H9 (cell line): ENCODE results near the gene S100A16. TPM values are rescaled to one million over a fixed set of nuclear protein-coding genes. Genes with fewer than 3 reads are reported as not detected.

Experiments
- DNase-seq: peaks from one replicate; pipeline ENCODE4 v3.0.0-alpha.2; 2017
- H2AFZ ChIP-seq: one replicate; pipeline ENCODE4 v1.6.1; 2013; ENCODE audit warnings: mild to moderate bottlenecking, low read length, control low read depth, moderate library complexity
- H2AK5ac ChIP-seq: 2 replicates; pipeline ENCODE4 v1.6.1; 2013; ENCODE audit warnings: low read length, control low read depth, mixed read lengths; ENCODE audit not compliant: insufficient read length
- H2BK120ac ChIP-seq: one replicate; pipeline ENCODE4 v1.6.1; 2013; ENCODE audit warnings: low read depth, mild to moderate bottlenecking, low read length, control low read depth, inconsistent platforms; ENCODE audit not compliant: poor library complexity, severe bottlenecking
- H2BK12ac ChIP-seq: 2 replicates; pipeline ENCODE4 v1.6.1; 2013; ENCODE audit warnings: low read length, control low read depth, mixed read lengths, low read depth; ENCODE audit not compliant: insufficient read length
- H2BK15ac ChIP-seq: 2 replicates; pipeline ENCODE4 v1.6.1; 2013; ENCODE audit warnings: low read depth, low read length, control low read depth
- H2BK20ac ChIP-seq: one replicate; pipeline ENCODE4 v1.6.1; 2013; ENCODE audit warnings: low read depth, mild to moderate bottlenecking, low read length, control low read depth, inconsistent platforms; ENCODE audit not compliant: poor library complexity, severe bottlenecking
- H2BK5ac ChIP-seq: 2 replicates; pipeline ENCODE4 v1.6.1; 2013; ENCODE audit warnings: low read length, control low read depth, mixed read lengths; ENCODE audit not compliant: insufficient read length
- H3K14ac ChIP-seq: 2 replicates; pipeline ENCODE4 v1.6.1; 2013; ENCODE audit warnings: low read length, control low read depth; ENCODE audit not compliant: insufficient read depth
- H3K18ac ChIP-seq: 2 replicates; pipeline ENCODE4 v1.6.1; 2013; ENCODE audit warnings: low read depth, mild to moderate bottlenecking, mixed read lengths, low read length, control low read depth; ENCODE audit not compliant: insufficient read length
- H3K23ac ChIP-seq: 2 replicates; pipeline ENCODE4 v1.6.1; 2013; ENCODE audit warnings: low read length, control low read depth, mixed read lengths, low read depth; ENCODE audit not compliant: insufficient read length
- H3K23me2 ChIP-seq: 2 replicates; pipeline ENCODE4 v1.6.1; 2013; ENCODE audit warnings: low read depth, mild to moderate bottlenecking, mixed read lengths, low read length, control low read depth; ENCODE audit not compliant: insufficient read length, poor library complexity, severe bottlenecking
- H3K27ac ChIP-seq: 2 replicates; pipeline ENCODE4 v1.5.1; 2013; ENCODE audit warnings: low read length, control low read depth, mixed read lengths, low read depth; ENCODE audit not compliant: insufficient read length
- H3K27me3 ChIP-seq: 2 replicates; pipeline ENCODE4 v1.6.1; 2013; ENCODE audit warnings: low read length, control low read depth, inconsistent platforms; ENCODE audit not compliant: insufficient read depth
- H3K4ac ChIP-seq: 2 replicates; pipeline ENCODE4 v1.6.1; 2013; ENCODE audit warnings: low read depth, mild to moderate bottlenecking, control low read depth, inconsistent platforms, low read length, moderate library complexity
- H3K4me1 ChIP-seq: 2 replicates; pipeline ENCODE4 v1.6.1; 2013; ENCODE audit warnings: low read length, control low read depth, inconsistent platforms; ENCODE audit not compliant: insufficient read depth
- H3K4me2 ChIP-seq: 2 replicates; pipeline ENCODE4 v1.6.1; 2013; ENCODE audit warnings: low read length, control low read depth, mixed read lengths; ENCODE audit not compliant: insufficient read length, insufficient read depth
- H3K56ac ChIP-seq: 2 replicates; pipeline ENCODE4 v1.6.1; 2013; ENCODE audit warnings: low read depth, mild to moderate bottlenecking, mixed read lengths, low read length, control low read depth; ENCODE audit not compliant: insufficient read length
- H3K79me1 ChIP-seq: 2 replicates; pipeline ENCODE4 v1.6.1; 2013; ENCODE audit warnings: low read depth, mild to moderate bottlenecking, moderate library complexity, low read length, control low read depth, inconsistent platforms; ENCODE audit not compliant: insufficient read depth, poor library complexity, severe bottlenecking
- H3K79me2 ChIP-seq: 2 replicates; pipeline ENCODE4 v1.6.1; 2013; ENCODE audit warnings: low read length, control low read depth, inconsistent platforms; ENCODE audit not compliant: insufficient read depth
- H3K9ac ChIP-seq: 2 replicates; pipeline ENCODE4 v1.6.1; 2013; ENCODE audit warnings: low read length, control low read depth, mixed read lengths; ENCODE audit not compliant: insufficient read length; ENCODE audit errors: extremely low read depth
- H3K9me3 ChIP-seq: one replicate; pipeline ENCODE4 v1.6.1; 2013; ENCODE audit warnings: low read depth, low read length, inconsistent platforms; ENCODE audit not compliant: control insufficient read depth
- H3T11ph ChIP-seq: one replicate; pipeline ENCODE4 v1.6.1; 2013; ENCODE audit warnings: mild to moderate bottlenecking, low read length, control low read depth, inconsistent platforms
- H4K20me1 ChIP-seq: one replicate; pipeline ENCODE4 v1.6.1; 2013; ENCODE audit not compliant: control insufficient read depth, insufficient read length, insufficient read depth
- H4K5ac ChIP-seq: 2 replicates; pipeline ENCODE4 v1.6.1; 2013; ENCODE audit warnings: low read depth, mild to moderate bottlenecking, mixed read lengths, low read length, control low read depth; ENCODE audit not compliant: insufficient read length
- H4K8ac ChIP-seq: replicated peaks from 2 replicates; pipeline ENCODE4 v1.6.1; 2013; ENCODE audit warnings: low read length, control low read depth, mixed read lengths, low read depth; ENCODE audit not compliant: insufficient read length
- H4K91ac ChIP-seq: 2 replicates; pipeline ENCODE4 v1.6.1; 2013; ENCODE audit warnings: low read depth, mild to moderate bottlenecking, moderate library complexity, mixed read lengths, low read length, control low read depth; ENCODE audit not compliant: insufficient read length
- H3K27ac Mint-ChIP-seq, 3 experiments: 2 replicates in 2 of 3; 3 replicates in 1 of 3; pipeline ENCODE4 v1.8.0; 2020 to 2021; ENCODE audit warnings: mixed read lengths in 3 of 3, mild to moderate bottlenecking in 1 of 3, moderate library complexity in 1 of 3
- H3K27me3 Mint-ChIP-seq: 2 replicates; pipeline ENCODE4 v1.8.0; 2021; ENCODE audit warnings: low read depth, mild to moderate bottlenecking, moderate library complexity, mixed read lengths
- H3K36me3 Mint-ChIP-seq, 3 experiments: 2 replicates in 2 of 3; 3 replicates in 1 of 3; pipeline ENCODE4 v1.8.0; 2020 to 2021; ENCODE audit warnings: low read depth in 3 of 3, mixed read lengths in 3 of 3; ENCODE audit not compliant: insufficient read depth in 1 of 3
- H3K4me1 Mint-ChIP-seq, 2 experiments: 2 replicates each; pipeline ENCODE4 v1.8.0; 2020; ENCODE audit warnings: mixed read lengths in 2 of 2
- H3K4me3 Mint-ChIP-seq, 2 experiments: 2 replicates in 1 of 2; 3 replicates in 1 of 2; pipeline ENCODE4 v1.8.0; 2020 to 2021; ENCODE audit warnings: mild to moderate bottlenecking in 2 of 2, mixed read lengths in 2 of 2, moderate library complexity in 1 of 2
- H3K9me3 Mint-ChIP-seq, 2 experiments: 2 replicates in 1 of 2; 3 replicates in 1 of 2; pipeline ENCODE4 v1.8.0; 2020; ENCODE audit warnings: mild to moderate bottlenecking in 2 of 2, mixed read lengths in 2 of 2, moderate library complexity in 1 of 2
- WGBS: extraction: QIAGEN DNeasy Blood & Tissue Kit; methylation state at CpG from one replicate; pipeline ENCODE4 v1.1.7; 2013; ENCODE audit warnings: missing lambda C conversion rate, low lambda C conversion rate, mixed read lengths; ENCODE audit not compliant: insufficient read length; ENCODE audit errors: extremely low coverage; 5-methylcytosine and 5-hydroxymethylcytosine counted together
- total RNA-seq: library from RNA; stranded (reverse); gene quantifications from 2 replicates; pipeline ENCODE4 v1.2.1, GENCODE V29; 2021
- TF ChIP-seq, protein P1 (sequence below): fragments of 200-600 bp; sonication (generic); conservative IDR thresholded peaks from 3 replicates; pipeline ENCODE4 v1.8.0; 2021; ENCODE audit warnings: antibody characterized with exemption, mild to moderate bottlenecking

The S100A16 gene
- total RNA-seq, 1 experiment from 2014 or later = 8.0 TPM

DNA sequence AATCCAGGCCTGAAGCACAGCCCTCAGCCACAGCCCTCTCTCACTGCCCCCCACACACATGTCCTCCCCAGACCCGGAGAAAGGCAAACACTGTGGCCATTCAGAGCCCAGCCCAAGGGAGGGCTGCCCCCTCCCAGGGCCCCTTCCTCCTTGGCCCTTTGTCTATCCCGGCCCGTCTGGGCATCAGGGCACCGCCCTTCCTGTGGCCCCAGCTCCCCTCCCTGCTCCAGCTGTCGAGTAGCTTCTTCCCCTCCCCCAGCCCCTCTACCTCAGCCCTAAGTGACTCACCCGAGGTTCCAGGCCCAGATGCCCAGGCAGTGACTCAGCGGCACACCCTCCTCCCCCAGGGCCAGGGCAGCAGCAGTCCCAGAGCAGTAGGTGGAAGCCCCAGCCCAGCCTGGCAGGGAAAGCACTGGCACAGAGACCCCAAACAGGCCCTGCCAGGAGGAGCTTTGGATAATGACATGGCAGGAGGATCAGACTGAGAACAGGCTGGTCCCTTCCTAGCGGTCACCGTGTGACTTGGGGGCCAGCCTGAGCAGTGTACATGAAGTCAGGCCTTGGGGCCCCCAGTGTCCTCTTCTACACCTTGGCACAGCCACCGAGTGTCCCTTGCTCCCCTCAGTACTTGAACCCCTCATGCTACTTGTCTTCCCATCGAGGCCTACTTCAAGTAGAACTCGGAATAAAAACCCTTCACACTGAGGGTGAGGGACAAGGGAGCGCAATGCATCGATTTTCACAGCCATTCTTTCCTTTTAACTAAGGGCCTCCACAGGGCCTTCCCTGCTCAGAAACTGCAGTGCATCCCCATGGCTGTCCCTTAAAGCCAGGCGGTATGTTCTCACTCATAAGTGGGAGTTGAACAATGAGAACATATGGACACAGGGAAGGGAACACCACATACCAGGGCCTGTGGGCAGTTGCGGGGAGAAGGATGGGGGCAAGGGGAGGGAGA lies 46.2 kb downstream of the S100A16 start:
- peaks cover 3% of the 10 kb centered on the region for H4K20me1 ChIP-seq
- TF ChIP-seq, protein P1, sequence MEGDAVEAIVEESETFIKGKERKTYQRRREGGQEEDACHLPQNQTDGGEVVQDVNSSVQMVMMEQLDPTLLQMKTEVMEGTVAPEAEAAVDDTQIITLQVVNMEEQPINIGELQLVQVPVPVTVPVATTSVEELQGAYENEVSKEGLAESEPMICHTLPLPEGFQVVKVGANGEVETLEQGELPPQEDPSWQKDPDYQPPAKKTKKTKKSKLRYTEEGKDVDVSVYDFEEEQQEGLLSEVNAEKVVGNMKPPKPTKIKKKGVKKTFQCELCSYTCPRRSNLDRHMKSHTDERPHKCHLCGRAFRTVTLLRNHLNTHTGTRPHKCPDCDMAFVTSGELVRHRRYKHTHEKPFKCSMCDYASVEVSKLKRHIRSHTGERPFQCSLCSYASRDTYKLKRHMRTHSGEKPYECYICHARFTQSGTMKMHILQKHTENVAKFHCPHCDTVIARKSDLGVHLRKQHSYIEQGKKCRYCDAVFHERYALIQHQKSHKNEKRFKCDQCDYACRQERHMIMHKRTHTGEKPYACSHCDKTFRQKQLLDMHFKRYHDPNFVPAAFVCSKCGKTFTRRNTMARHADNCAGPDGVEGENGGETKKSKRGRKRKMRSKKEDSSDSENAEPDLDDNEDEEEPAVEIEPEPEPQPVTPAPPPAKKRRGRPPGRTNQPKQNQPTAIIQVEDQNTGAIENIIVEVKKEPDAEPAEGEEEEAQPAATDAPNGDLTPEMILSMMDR = no peak
- no peak overlapping the region for H3K9ac ChIP-seq
- H2BK20ac ChIP-seq = no peak overlapping the region
- H3K27ac ChIP-seq = no peak overlapping the region
- Mint-ChIP-seq H3K36me3 (no peaks in the 10 kb centered on the region), H3K4me3 (peak overlapping the region in 1 of 2 experiments; percentile 34; a peak in 1 of 5 replicates), H3K27ac (peak overlapping the region; percentile 51 to 97 (median 76); a peak in 3 of 7 replicates), H3K4me1 (peaks cover 33 to 35% of the 10 kb centered on the region in 2 experiments), H3K9me3 (no peaks in the 10 kb centered on the region), H3K27me3 (peaks cover 15% of the 10 kb centered on the region)
- H3T11ph ChIP-seq = no peak overlapping the region
- no peaks in the 10 kb centered on the region for H3K9me3 ChIP-seq
- no peak overlapping the region for H3K56ac ChIP-seq
- H2AFZ ChIP-seq = no peak overlapping the region
- no peak overlapping the region for H4K91ac ChIP-seq
- H3K23me2 ChIP-seq = no peaks in the 10 kb centered on the region
- H2BK120ac ChIP-seq = peak overlapping the region; percentile 39
- H3K18ac ChIP-seq = peak overlapping the region; percentile 78
- peaks cover 7% of the 10 kb centered on the region; the same call in 1 of the 2 replicates for H3K4me1 ChIP-seq
- no peaks in the 10 kb centered on the region for H3K27me3 ChIP-seq
- H2AK5ac ChIP-seq = no peak overlapping the region
- H3K14ac ChIP-seq = peak overlapping the region; percentile 85
- H3K79me1 ChIP-seq = no peaks in the 10 kb centered on the region
- no peaks in the 10 kb centered on the region for H3K79me2 ChIP-seq
- no peak overlapping the region for H4K8ac ChIP-seq
- DNase-seq = peak; percentile 97
- H2BK12ac ChIP-seq = peak overlapping the region; percentile 46
- H3K4ac ChIP-seq = no peak overlapping the region
- H4K5ac ChIP-seq = no peak overlapping the region
- H3K4me2 ChIP-seq = no peak overlapping the region
- H2BK5ac ChIP-seq = no peak overlapping the region
- H2BK15ac ChIP-seq = no peak overlapping the region
- WGBS = no CpG with 5 or more reads among the region's 16 CpGs
- H3K23ac ChIP-seq = no peak overlapping the region
